HepG2 (cell line): ENCODE results near the gene GDAP1L1.

Experiments used
- BCLAF1 ChIP-seq: fragments of 450-650 bp; IDR thresholded peaks from 2 replicates; pipeline ENCODE4 v1.6.1; 2017; ENCODE audit warnings: mild to moderate bottlenecking
- JUNB ChIP-seq: sonication (generic); formaldehyde crosslinking; IDR thresholded peaks from 2 replicates; pipeline ENCODE4 v1.8.0; 2022; ENCODE audit warnings: missing genetic modification reagents, mild to moderate bottlenecking, borderline replicate concordance
- KMT2B ChIP-seq: IDR thresholded peaks from 2 replicates; pipeline ENCODE4 v1.6.1; 2016; ENCODE audit warnings: missing genetic modification reagents, missing compliant biosample characterization
- NFRKB ChIP-seq: fragments of 450-650 bp; IDR thresholded peaks from 2 replicates; pipeline ENCODE4 v1.6.1; 2017

DNA sequence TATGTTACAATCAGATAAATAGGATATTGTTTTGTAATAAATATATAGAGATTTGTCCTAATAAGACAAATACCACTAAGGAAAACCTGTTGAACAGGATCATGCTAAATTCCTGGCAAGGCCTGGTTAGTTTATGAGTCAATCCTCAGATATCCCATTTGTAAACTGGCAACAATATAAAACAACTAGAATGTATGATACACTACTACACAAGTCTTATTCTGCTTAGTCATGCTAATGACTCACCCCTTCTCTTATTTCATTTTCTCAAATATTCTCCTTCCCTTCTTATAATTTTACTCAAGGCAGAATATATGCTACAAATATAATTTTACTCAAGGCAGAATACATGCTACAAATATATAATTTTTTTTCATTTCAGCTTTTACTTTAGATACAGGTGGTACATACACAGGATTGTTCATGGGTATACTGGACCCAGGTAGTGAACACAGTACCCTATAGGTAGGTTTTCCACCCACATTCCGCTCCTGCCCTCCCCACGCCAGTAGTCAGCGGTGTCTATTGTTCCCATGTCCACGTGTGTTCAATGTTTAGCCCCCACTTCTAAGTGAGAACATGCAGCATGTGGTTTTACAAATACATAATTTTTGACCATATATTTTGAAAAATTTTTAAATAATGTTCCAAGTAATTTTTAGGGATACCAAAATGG lies 42.8 kb upstream of the GDAP1L1 start:
- TF ChIP-seq JUNB (CRISPR knock-in tag) (no peak), BCLAF1 (no peak), NFRKB (no peak), KMT2B (no peak)
